22Rv1 (cell line): ENCODE measurements around the gene NCBP2.

Experiments
- ZFX ChIP-seq: fragments of 450-650 bp; IDR thresholded peaks from 2 replicates; pipeline ENCODE4 v1.6.1; 2017; ENCODE audit warnings: antibody characterized with exemption, borderline replicate concordance
- TF ChIP-seq, protein P1 (sequence below): fragments of 450-650 bp; IDR thresholded peaks from 2 replicates; pipeline ENCODE4 v1.5.1; 2017; ENCODE audit warnings: mild to moderate bottlenecking

DNA sequence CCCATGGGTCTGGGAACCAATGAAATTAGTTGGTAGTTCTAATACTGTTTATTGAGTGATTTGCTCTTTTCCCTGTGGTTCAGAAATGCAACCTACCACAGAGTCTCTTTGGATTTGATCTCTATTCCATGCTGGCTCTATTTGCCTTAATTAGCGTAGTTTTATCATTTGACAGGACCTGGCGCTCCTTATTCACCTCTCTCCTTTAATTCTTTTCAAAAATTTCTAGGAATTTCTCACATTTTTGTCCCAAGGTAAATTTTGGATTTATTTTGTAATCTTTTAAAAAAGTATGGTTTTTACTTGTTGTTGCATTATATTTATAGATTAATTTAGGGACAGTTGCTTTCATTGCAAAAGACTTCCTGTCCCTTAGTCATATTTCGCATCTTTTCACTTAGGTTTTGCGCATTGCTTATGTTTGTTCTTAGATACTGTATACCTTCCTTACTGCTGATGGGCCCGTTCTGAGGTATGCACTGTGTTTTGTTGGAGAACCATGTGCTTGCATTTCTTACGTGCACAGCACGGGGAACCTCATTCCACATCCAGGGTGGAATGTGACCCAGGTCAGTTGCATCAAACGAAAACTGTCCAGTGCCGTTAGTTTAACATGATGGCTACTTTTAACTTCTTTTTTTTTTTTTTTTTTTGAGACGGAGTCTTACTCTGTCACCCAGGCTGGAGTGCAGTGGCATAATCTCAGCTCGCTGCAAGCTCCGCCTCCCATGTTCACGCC is 47.6 kb downstream of the NCBP2 start:
- TF ChIP-seq, protein P1, sequence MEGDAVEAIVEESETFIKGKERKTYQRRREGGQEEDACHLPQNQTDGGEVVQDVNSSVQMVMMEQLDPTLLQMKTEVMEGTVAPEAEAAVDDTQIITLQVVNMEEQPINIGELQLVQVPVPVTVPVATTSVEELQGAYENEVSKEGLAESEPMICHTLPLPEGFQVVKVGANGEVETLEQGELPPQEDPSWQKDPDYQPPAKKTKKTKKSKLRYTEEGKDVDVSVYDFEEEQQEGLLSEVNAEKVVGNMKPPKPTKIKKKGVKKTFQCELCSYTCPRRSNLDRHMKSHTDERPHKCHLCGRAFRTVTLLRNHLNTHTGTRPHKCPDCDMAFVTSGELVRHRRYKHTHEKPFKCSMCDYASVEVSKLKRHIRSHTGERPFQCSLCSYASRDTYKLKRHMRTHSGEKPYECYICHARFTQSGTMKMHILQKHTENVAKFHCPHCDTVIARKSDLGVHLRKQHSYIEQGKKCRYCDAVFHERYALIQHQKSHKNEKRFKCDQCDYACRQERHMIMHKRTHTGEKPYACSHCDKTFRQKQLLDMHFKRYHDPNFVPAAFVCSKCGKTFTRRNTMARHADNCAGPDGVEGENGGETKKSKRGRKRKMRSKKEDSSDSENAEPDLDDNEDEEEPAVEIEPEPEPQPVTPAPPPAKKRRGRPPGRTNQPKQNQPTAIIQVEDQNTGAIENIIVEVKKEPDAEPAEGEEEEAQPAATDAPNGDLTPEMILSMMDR, result no peak
- TF ChIP-seq ZFX, result no peak
